HG02884 (cell line): ENCODE measurements around the gene DLG2.

Experiments used
- ATAC-seq: cut with Tn5 transposase; IDR thresholded peaks from one replicate; pipeline ENCODE4 v1.9.1; 2021; ENCODE audit warnings: mild to moderate bottlenecking, moderate library complexity; ENCODE audit not compliant: unreplicated experiment

DLG2 gene

GRCh38 chr11:84719935-84720577 is 907.1 kb downstream of the DLG2 start:
- ATAC-seq, result no peak

- peak; percentile 89 for ATAC-seq
These were observed 912.8 kb downstream of the DLG2 start for GRCh38 chr11:84714316-84714780.

- no peak for ATAC-seq
These were observed 935.3 kb downstream of the DLG2 start for GRCh38 chr11:84691830-84692229.

GRCh38 chr11:84687433-84687832 is 939.7 kb downstream of the DLG2 start:
- no peak for ATAC-seq

GRCh38 chr11:84686716-84687115 is 940.4 kb downstream of the DLG2 start:
- no peak for ATAC-seq

GRCh38 chr11:84685976-84686375 is 941.2 kb downstream of the DLG2 start:
- no peak for ATAC-seq

- no peak for ATAC-seq
These were observed 942.0 kb downstream of the DLG2 start for GRCh38 chr11:84685149-84685548.

- no peak for ATAC-seq
These were observed 945.7 kb downstream of the DLG2 start for GRCh38 chr11:84681456-84681855.

- no peak for ATAC-seq
These were observed 951.6 kb downstream of the DLG2 start for GRCh38 chr11:84675396-84676025.

- no peak for ATAC-seq
These were observed 953.4 kb downstream of the DLG2 start for GRCh38 chr11:84673753-84674152.

- no peak for ATAC-seq
These were observed 955.7 kb downstream of the DLG2 start for GRCh38 chr11:84671325-84671999.

- ATAC-seq, result no peak
These were observed 963.4 kb downstream of the DLG2 start for GRCh38 chr11:84663731-84664130.

- no peak for ATAC-seq
These were observed 966.7 kb downstream of the DLG2 start for GRCh38 chr11:84660257-84660977.

GRCh38 chr11:84655712-84656111 is 971.4 kb downstream of the DLG2 start:
- no peak for ATAC-seq

- ATAC-seq, result no peak
These were observed 978.7 kb downstream of the DLG2 start for GRCh38 chr11:84648471-84648870.

- ATAC-seq, result no peak
These were observed 981.0 kb downstream of the DLG2 start for GRCh38 chr11:84645988-84646694.

GRCh38 chr11:84642500-84642899 is 984.6 kb downstream of the DLG2 start:
- no peak for ATAC-seq

GRCh38 chr11:84634309-84634708 is 992.8 kb downstream of the DLG2 start:
- no peak for ATAC-seq

- ATAC-seq, result no peak
These were observed 998.1 kb downstream of the DLG2 start for GRCh38 chr11:84628871-84629620.

- ATAC-seq, result no peak
These were observed 1000.9 kb downstream of the DLG2 start for GRCh38 chr11:84626256-84626655.
